ENCODE measurements around the gene ERMN. TPM values are rescaled to one million over a fixed set of nuclear protein-coding genes. Genes with fewer than 3 reads are reported as not detected.

The ERMN gene
- total RNA-seq, 2 donors from 2014 or later, result 1.3 TPM; not detected in 1

GRCh38 chr2:157337978-157338377 is 12.4 kb upstream of the ERMN start:
- DNase-seq (ENCODE audit: low spot score) (no peak), ATAC-seq (ENCODE audit: insufficient number of reproducible peaks, low FRiP score, low read depth) (no peak)
- no peaks in the 10 kb centered on the region for H3K36me3 ChIP-seq
- H3K27ac ChIP-seq, result no peak overlapping the region
- no peaks in the 10 kb centered on the region for H3K9me3 ChIP-seq
- H3K4me1 ChIP-seq (ENCODE audit: control insufficient read depth in 1 of 2, low read depth in 2 of 2), result no peaks in the 10 kb centered on the region
- no peaks in the 10 kb centered on the region for H3K27me3 ChIP-seq (replicated peaks; ENCODE audit: insufficient read depth)
- H3K4me3 ChIP-seq, result no peak overlapping the region
- TF ChIP-seq CTCF (IDR thresholded peaks at IDR 0.05), result no peak

GRCh38 chr2:157336137-157337010 is 10.8 kb upstream of the ERMN start:
- DNase-seq (ENCODE audit: low spot score) (peak; percentile 6), ATAC-seq (ENCODE audit: insufficient number of reproducible peaks, low FRiP score, low read depth) (no peak)
- H3K27ac ChIP-seq, result no peak overlapping the region
- H3K9me3 ChIP-seq, result no peaks in the 10 kb centered on the region
- peak; percentile 49 for TF ChIP-seq CTCF (IDR thresholded peaks at IDR 0.05)
- no peaks in the 10 kb centered on the region for H3K36me3 ChIP-seq
- H3K4me3 ChIP-seq, result no peak overlapping the region
- no peaks in the 10 kb centered on the region for H3K27me3 ChIP-seq (replicated peaks; ENCODE audit: insufficient read depth)
- H3K4me1 ChIP-seq (ENCODE audit: control insufficient read depth in 1 of 2, low read depth in 2 of 2), result no peaks in the 10 kb centered on the region

GRCh38 chr2:157334797-157335196 is 9.2 kb upstream of the ERMN start:
- no peak for TF ChIP-seq CTCF (IDR thresholded peaks at IDR 0.05)
- H3K36me3 ChIP-seq, result no peaks in the 10 kb centered on the region
- H3K27me3 ChIP-seq (replicated peaks; ENCODE audit: insufficient read depth), result no peaks in the 10 kb centered on the region
- ATAC-seq (ENCODE audit: insufficient number of reproducible peaks, low FRiP score, low read depth) (no peak), DNase-seq (ENCODE audit: low spot score) (no peak)
- no peaks in the 10 kb centered on the region for H3K4me1 ChIP-seq (ENCODE audit: control insufficient read depth in 1 of 2, low read depth in 2 of 2)
- H3K9me3 ChIP-seq, result no peaks in the 10 kb centered on the region
- H3K27ac ChIP-seq, result no peak overlapping the region
- no peak overlapping the region for H3K4me3 ChIP-seq

- DNase-seq (ENCODE audit: low spot score), result no peak
- H3K4me3 ChIP-seq, result no peak overlapping the region
- no peak for TF ChIP-seq CTCF (IDR thresholded peaks at IDR 0.05)
- no peaks in the 10 kb centered on the region for H3K9me3 ChIP-seq
- H3K27me3 ChIP-seq (replicated peaks; ENCODE audit: insufficient read depth), result no peaks in the 10 kb centered on the region
- ATAC-seq (ENCODE audit: insufficient number of reproducible peaks, low FRiP score, low read depth), result no peak
- H3K27ac ChIP-seq, result no peak overlapping the region
- no peaks in the 10 kb centered on the region for H3K4me1 ChIP-seq (ENCODE audit: control insufficient read depth in 1 of 2, low read depth in 2 of 2)
- H3K36me3 ChIP-seq, result no peaks in the 10 kb centered on the region
Measured at GRCh38 chr2:157334335-157334734, 8.7 kb upstream of the ERMN start.

GRCh38 chr2:157333304-157334047 is 7.9 kb upstream of the ERMN start:
- no peak for TF ChIP-seq CTCF (IDR thresholded peaks at IDR 0.05)
- DNase-seq (ENCODE audit: low spot score) (no peak), ATAC-seq (ENCODE audit: insufficient number of reproducible peaks, low FRiP score, low read depth) (no peak)
- Histone ChIP-seq H3K9me3 (no peaks in the 10 kb centered on the region), H3K4me3 (no peak overlapping the region), H3K27ac (no peak overlapping the region), H3K4me1 (ENCODE audit: control insufficient read depth in 1 of 2, low read depth in 2 of 2) (no peaks in the 10 kb centered on the region), H3K36me3 (no peaks in the 10 kb centered on the region), H3K27me3 (replicated peaks; ENCODE audit: insufficient read depth) (no peaks in the 10 kb centered on the region)

All from thoracic aorta (tissue), 2 donors.